HepG2 (cell line): Measurements from ENCODE around the gene PROX1. TPM values are rescaled to one million over a fixed set of nuclear protein-coding genes. Genes with fewer than 3 reads are reported as not detected.
A peak's percentile ranks its signal among the peaks of the same experiment; 100 is the strongest.

Experiments
- CERS6 ChIP-seq: sonication (generic); formaldehyde crosslinking; IDR thresholded peaks from 2 replicates; pipeline ENCODE4 v1.5.0; 2020; ENCODE audit warnings: missing genetic modification reagents
- CHCHD3 ChIP-seq: sonication (generic); formaldehyde crosslinking; IDR thresholded peaks from 2 replicates; pipeline ENCODE4 v1.8.0; 2022; ENCODE audit warnings: mild to moderate bottlenecking, missing genetic modification reagents, moderate library complexity
- EEA1 ChIP-seq: sonication (generic); formaldehyde crosslinking; IDR thresholded peaks from 2 replicates; pipeline ENCODE4 v1.5.1; 2020; ENCODE audit warnings: mild to moderate bottlenecking, missing genetic modification reagents, borderline replicate concordance
- ELK4 ChIP-seq: sonication (generic); formaldehyde crosslinking; IDR thresholded peaks from 2 replicates; pipeline ENCODE4 v1.9.0; 2021; ENCODE audit warnings: missing genetic modification reagents, borderline replicate concordance
- EZH2 ChIP-seq: conservative IDR thresholded peaks from 2 replicates; pipeline ENCODE4 v1.6.1; 2012; ENCODE audit warnings: mild to moderate bottlenecking, low read depth, low read length, moderate library complexity
- GFI1 ChIP-seq: sonication (generic); formaldehyde crosslinking; IDR thresholded peaks from 2 replicates; pipeline ENCODE4 v1.5.0; 2020; ENCODE audit warnings: missing genetic modification reagents, mild to moderate bottlenecking, borderline replicate concordance
- HNF1B ChIP-seq: sonication (generic); formaldehyde crosslinking; IDR thresholded peaks from 2 replicates; pipeline ENCODE4 v1.5.1; 2020; ENCODE audit warnings: mild to moderate bottlenecking, moderate library complexity, missing genetic modification reagents
- IRF1 ChIP-seq: sonication (generic); formaldehyde crosslinking; IDR thresholded peaks from 2 replicates; pipeline ENCODE4 v1.4.0; 2020; ENCODE audit warnings: low read depth, mild to moderate bottlenecking, missing genetic modification reagents
- KLF13 ChIP-seq: sonication (generic); formaldehyde crosslinking; IDR thresholded peaks from 2 replicates; pipeline ENCODE4 v1.4.0; 2020; ENCODE audit warnings: mild to moderate bottlenecking, missing genetic modification reagents
- MIER2 ChIP-seq: IDR thresholded peaks from 2 replicates; pipeline ENCODE4 v1.6.1; 2016; ENCODE audit warnings: missing biosample characterization, missing genetic modification reagents
- POLR2A ChIP-seq, 2 experiments: IDR thresholded peaks; 2 replicates each; pipeline ENCODE4 v1.6.1; 2011; ENCODE audit warnings: low read depth in 2 of 2, low read length in 2 of 2, mild to moderate bottlenecking in 1 of 2, moderate library complexity in 1 of 2; ENCODE audit not compliant: insufficient read depth in 1 of 2
- RFX5 ChIP-seq: IDR thresholded peaks from 2 replicates; pipeline ENCODE4 v1.6.1; 2011; ENCODE audit warnings: low read depth, low read length, improper control_type of control experiment
- SNAI1 ChIP-seq: sonication (generic); formaldehyde crosslinking; IDR thresholded peaks from 2 replicates; pipeline ENCODE4 v1.5.0; 2020; ENCODE audit warnings: mild to moderate bottlenecking, missing genetic modification reagents, borderline replicate concordance
- SP5 ChIP-seq: IDR thresholded peaks from 2 replicates; pipeline ENCODE4 v1.6.1; 2016; ENCODE audit warnings: low read depth, borderline replicate concordance
- SRSF1 ChIP-seq: fragments of 200-400 bp; formaldehyde crosslinking; optimal IDR thresholded peaks from 2 replicates; pipeline ENCODE3; 2017; ENCODE audit warnings: mild to moderate bottlenecking, low read depth, low read length, moderate library complexity
- STAT5B ChIP-seq: sonication (generic); formaldehyde crosslinking; IDR thresholded peaks from 2 replicates; pipeline ENCODE4 v1.4.0; 2020; ENCODE audit warnings: missing genetic modification reagents
- TFDP2 ChIP-seq: sonication (generic); formaldehyde crosslinking; IDR thresholded peaks from 2 replicates; pipeline ENCODE4 v1.4.0; 2020; ENCODE audit warnings: missing genetic modification reagents
- THYN1 ChIP-seq: sonication (generic); formaldehyde crosslinking; IDR thresholded peaks from 2 replicates; pipeline ENCODE4 v1.8.1; 2023; ENCODE audit warnings: low read depth, mild to moderate bottlenecking, moderate library complexity, missing genetic modification reagents, borderline replicate concordance
- ZBTB4 ChIP-seq: sonication (generic); formaldehyde crosslinking; IDR thresholded peaks from 2 replicates; pipeline ENCODE4 v1.4.0; 2020; ENCODE audit warnings: missing genetic modification reagents, mild to moderate bottlenecking, borderline replicate concordance
- ZNF251 ChIP-seq: sonication (generic); formaldehyde crosslinking; IDR thresholded peaks from 2 replicates; pipeline ENCODE4 v1.9.0; 2021; ENCODE audit warnings: mild to moderate bottlenecking, missing genetic modification reagents
- ZNF761 ChIP-seq: sonication (generic); formaldehyde crosslinking; conservative IDR thresholded peaks from 2 replicates; pipeline ENCODE4 v1.4.0; 2020; ENCODE audit warnings: mild to moderate bottlenecking, missing genetic modification reagents
- ZSCAN31 ChIP-seq: sonication (generic); formaldehyde crosslinking; IDR thresholded peaks from 2 replicates; pipeline ENCODE4 v1.5.0; 2020; ENCODE audit warnings: low read depth, mild to moderate bottlenecking, missing genetic modification reagents
- polyA plus RNA-seq, 8 experiments: library from polyadenylated mRNA; depleted of rRNA in 3 of 8; stranded (reverse) in 7 of 8; unstranded in 1 of 8; fragments of >200 nt; fragmentation: Illumina TruSeq in 4 of 8; extraction: Trizol in 4 of 8; gene quantifications; 2 replicates each; pipeline versions ENCODE4 v1.2.1 to v1.2.3, GENCODE V29; 2011 to 2016; ENCODE audit warnings: low read depth in 4 of 8, missing spikeins in 1 of 8, mixed read lengths in 1 of 8; ENCODE audit not compliant: insufficient read depth in 1 of 8
- total RNA-seq, 5 experiments: library from RNA; depleted of rRNA; stranded (reverse); fragments of >200 nt; fragmentation: Illumina TruSeq; extraction: Trizol; gene quantifications; 2 replicates each; pipeline ENCODE4 v1.2.3, GENCODE V29; 2016; ENCODE audit warnings: low read depth in 1 of 5

PROX1 gene
- total and polyA plus RNA-seq, 2 of the 13 experiments (the other 11 are each of a cell fraction or from before 2014, with no cell fraction given): 12.3 to 30.2 TPM

- TF ChIP-seq MIER2 (CRISPR knock-in tag) (no peak), IRF1 (CRISPR knock-in tag) (no peak), ZNF251 (no peak), STAT5B (no peak), CERS6 (CRISPR knock-in tag) (no peak), SNAI1 (CRISPR knock-in tag) (no peak), KLF13 (no peak), EZH2 (no peak), HNF1B (CRISPR knock-in tag) (no peak), ZNF761 (CRISPR knock-in tag) (no peak), POLR2A (IDR thresholded peaks at IDR 0.05; ENCODE audit: insufficient read depth in 1 of 2, low read depth in 2 of 2, low read length in 2 of 2) (peak; percentile 77 to 79), EEA1 (CRISPR knock-in tag) (no peak), GFI1 (CRISPR knock-in tag) (0 out of 2 replicates have a peak, but pooled peaks have one; percentile 18), SRSF1 (no peak), ZBTB4 (CRISPR knock-in tag) (no peak), TFDP2 (CRISPR knock-in tag) (no peak; the same call in 1 of the 2 replicates), CHCHD3 (no peak), THYN1 (no peak), RFX5 (no peak), ELK4 (no peak), ZSCAN31 (no peak), SP5 (no peak)
Measured at GRCh38 chr1:213987927-213988506, at the start of gene PROX1 (continued).
